ENCODE data around the gene CCDC27.

Gene CCDC27

DNA sequence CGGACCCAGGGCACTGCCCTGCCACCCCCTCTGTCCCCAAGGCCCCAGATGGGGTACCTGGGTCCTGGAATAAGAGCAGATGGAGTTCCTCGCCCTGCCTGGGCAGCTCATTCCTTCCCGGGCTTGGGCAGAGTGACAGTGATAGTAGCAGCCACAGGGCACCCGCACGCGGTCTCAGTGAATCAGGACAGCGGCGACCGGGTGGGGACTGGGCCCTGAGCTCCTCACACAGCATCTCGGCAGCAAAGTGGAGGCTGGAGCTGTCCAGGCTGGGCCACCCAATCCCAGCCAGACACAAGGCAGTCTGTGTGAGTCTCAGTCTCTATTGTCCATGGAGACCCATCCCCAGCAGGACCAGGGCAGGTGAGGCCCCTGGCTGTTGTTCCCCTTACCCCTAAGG is 37.4 kb upstream of the CCDC27 start:
- Histone ChIP-seq H3F3A (ENCODE audit: low read depth) (no peaks in the 10 kb centered on the region), H3K9ac (ENCODE audit: low read depth, low read length, poor library complexity, severe bottlenecking) (no peak overlapping the region), H3K79me2 (ENCODE audit: insufficient read depth, low read length) (no peaks in the 10 kb centered on the region), H2AFZ (ENCODE audit: low read length) (no peak overlapping the region), H3K4me1 (ENCODE audit: insufficient read depth, low read length, poor library complexity, severe bottlenecking) (peaks cover 19% of the 10 kb centered on the region), H3K36me3 (ENCODE audit: insufficient read depth, low read length) (no peaks in the 10 kb centered on the region), H3K9me2 (replicated peaks; ENCODE audit: low read depth, low read length) (no peaks in the 10 kb centered on the region), H3K4me3 (ENCODE audit: low read length, poor library complexity, severe bottlenecking) (no peak overlapping the region), H4K20me1 (ENCODE audit: insufficient read depth, low read length, poor library complexity, severe bottlenecking) (no peaks in the 10 kb centered on the region), H3K4me2 (ENCODE audit: low read depth, low read length, poor library complexity, severe bottlenecking) (no peak overlapping the region), H3K27me3 (ENCODE audit: insufficient read depth, low read length, poor library complexity, severe bottlenecking) (no peaks in the 10 kb centered on the region), H3K9me3 (ENCODE audit: insufficient read depth, low read depth, low read length) (no peaks in the 10 kb centered on the region)
- TF ChIP-seq, protein P1, sequence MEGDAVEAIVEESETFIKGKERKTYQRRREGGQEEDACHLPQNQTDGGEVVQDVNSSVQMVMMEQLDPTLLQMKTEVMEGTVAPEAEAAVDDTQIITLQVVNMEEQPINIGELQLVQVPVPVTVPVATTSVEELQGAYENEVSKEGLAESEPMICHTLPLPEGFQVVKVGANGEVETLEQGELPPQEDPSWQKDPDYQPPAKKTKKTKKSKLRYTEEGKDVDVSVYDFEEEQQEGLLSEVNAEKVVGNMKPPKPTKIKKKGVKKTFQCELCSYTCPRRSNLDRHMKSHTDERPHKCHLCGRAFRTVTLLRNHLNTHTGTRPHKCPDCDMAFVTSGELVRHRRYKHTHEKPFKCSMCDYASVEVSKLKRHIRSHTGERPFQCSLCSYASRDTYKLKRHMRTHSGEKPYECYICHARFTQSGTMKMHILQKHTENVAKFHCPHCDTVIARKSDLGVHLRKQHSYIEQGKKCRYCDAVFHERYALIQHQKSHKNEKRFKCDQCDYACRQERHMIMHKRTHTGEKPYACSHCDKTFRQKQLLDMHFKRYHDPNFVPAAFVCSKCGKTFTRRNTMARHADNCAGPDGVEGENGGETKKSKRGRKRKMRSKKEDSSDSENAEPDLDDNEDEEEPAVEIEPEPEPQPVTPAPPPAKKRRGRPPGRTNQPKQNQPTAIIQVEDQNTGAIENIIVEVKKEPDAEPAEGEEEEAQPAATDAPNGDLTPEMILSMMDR (conservative IDR thresholded peaks at IDR 0.05; ENCODE audit: low read length) = no peak
- TF ChIP-seq EZH2phosphoT487 (IDR thresholded peaks at IDR 0.05; ENCODE audit: borderline replicate concordance) = no peak

DNA sequence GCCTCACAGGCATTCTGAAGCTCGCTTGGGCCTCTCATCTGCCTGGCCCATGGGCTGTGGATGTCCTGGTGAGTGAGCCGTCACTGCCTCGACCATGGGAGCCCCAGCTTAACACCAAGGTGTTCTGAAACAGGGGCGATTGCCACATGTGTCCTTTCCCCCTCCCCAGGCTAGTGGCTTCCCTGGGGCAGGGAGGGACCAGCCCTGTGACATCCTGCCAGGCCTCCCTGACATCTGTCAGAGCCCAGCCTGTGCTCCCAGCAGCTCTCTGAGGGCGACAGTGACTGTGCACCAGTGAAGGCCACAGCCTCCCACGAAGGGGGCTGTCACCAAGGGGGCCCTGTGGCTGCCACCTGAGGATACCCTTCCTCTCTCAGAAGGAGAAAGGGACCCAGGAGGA is 35.9 kb upstream of the CCDC27 start:
- H3K79me2 ChIP-seq (ENCODE audit: insufficient read depth, low read length) = no peaks in the 10 kb centered on the region
- H3K4me3 ChIP-seq (ENCODE audit: low read length, poor library complexity, severe bottlenecking) = no peak overlapping the region
- no peaks in the 10 kb centered on the region for H3F3A ChIP-seq (ENCODE audit: low read depth)
- no peaks in the 10 kb centered on the region for H3K9me3 ChIP-seq (ENCODE audit: insufficient read depth, low read depth, low read length)
- H3K4me1 ChIP-seq (ENCODE audit: insufficient read depth, low read length, poor library complexity, severe bottlenecking) = peaks cover 27% of the 10 kb centered on the region
- TF ChIP-seq EZH2phosphoT487 (IDR thresholded peaks at IDR 0.05; ENCODE audit: borderline replicate concordance) = no peak
- TF ChIP-seq, protein P1 (conservative IDR thresholded peaks at IDR 0.05; ENCODE audit: low read length) = no peak
- H3K36me3 ChIP-seq (ENCODE audit: insufficient read depth, low read length) = no peaks in the 10 kb centered on the region
- no peaks in the 10 kb centered on the region for H3K27me3 ChIP-seq (ENCODE audit: insufficient read depth, low read length, poor library complexity, severe bottlenecking)
- no peak overlapping the region for H3K4me2 ChIP-seq (ENCODE audit: low read depth, low read length, poor library complexity, severe bottlenecking)
- H2AFZ ChIP-seq (ENCODE audit: low read length) = no peak overlapping the region
- H3K9me2 ChIP-seq (replicated peaks; ENCODE audit: low read depth, low read length) = no peaks in the 10 kb centered on the region
- H4K20me1 ChIP-seq (ENCODE audit: insufficient read depth, low read length, poor library complexity, severe bottlenecking) = no peaks in the 10 kb centered on the region
- no peak overlapping the region for H3K9ac ChIP-seq (ENCODE audit: low read depth, low read length, poor library complexity, severe bottlenecking)

DNA sequence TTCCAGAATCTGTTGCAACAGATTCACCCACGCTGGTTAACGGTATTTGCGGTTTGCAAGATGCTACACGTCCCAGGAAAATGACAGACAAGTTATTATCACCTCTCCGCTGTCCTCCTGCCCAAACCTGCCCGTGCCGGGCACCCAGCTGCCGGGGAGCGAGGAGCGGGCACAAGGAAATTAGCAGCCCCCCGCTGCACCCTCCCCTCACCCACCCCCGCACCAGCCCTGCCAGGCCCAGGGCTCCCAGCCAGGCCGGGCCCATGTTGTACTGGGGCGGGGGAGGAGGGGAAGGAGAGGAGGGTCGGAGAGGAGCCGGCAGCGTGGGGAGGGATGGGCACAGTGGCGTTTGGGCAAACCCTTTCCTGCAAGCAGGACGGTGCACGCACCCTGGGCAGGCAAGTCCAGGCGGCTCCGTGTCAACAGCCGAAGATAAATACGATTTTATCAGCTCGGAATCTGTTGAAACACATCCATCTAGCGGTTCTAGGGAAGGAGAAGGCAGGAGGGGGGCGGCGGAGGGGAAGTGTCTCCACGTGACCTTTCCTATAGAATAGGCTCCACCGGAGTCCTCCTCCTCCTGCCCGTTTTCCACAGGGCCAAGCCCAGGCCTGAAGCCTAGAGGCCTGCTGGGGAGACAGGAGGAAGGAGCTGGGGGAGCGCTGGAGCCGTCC is 35.1 kb upstream of the CCDC27 start:
- TF ChIP-seq, protein P1 (conservative IDR thresholded peaks at IDR 0.05; ENCODE audit: low read length) = no peak
- no peak for TF ChIP-seq EZH2phosphoT487 (IDR thresholded peaks at IDR 0.05; ENCODE audit: borderline replicate concordance)
- Histone ChIP-seq H3K4me2 (ENCODE audit: low read depth, low read length, poor library complexity, severe bottlenecking) (no peak overlapping the region), H3F3A (ENCODE audit: low read depth) (no peaks in the 10 kb centered on the region), H3K4me1 (ENCODE audit: insufficient read depth, low read length, poor library complexity, severe bottlenecking) (peaks cover 27% of the 10 kb centered on the region), H3K9me3 (ENCODE audit: insufficient read depth, low read depth, low read length) (no peaks in the 10 kb centered on the region), H4K20me1 (ENCODE audit: insufficient read depth, low read length, poor library complexity, severe bottlenecking) (no peaks in the 10 kb centered on the region), H3K9me2 (replicated peaks; ENCODE audit: low read depth, low read length) (no peaks in the 10 kb centered on the region), H2AFZ (ENCODE audit: low read length) (no peak overlapping the region), H3K9ac (ENCODE audit: low read depth, low read length, poor library complexity, severe bottlenecking) (no peak overlapping the region), H3K79me2 (ENCODE audit: insufficient read depth, low read length) (no peaks in the 10 kb centered on the region), H3K4me3 (ENCODE audit: low read length, poor library complexity, severe bottlenecking) (no peak overlapping the region), H3K36me3 (ENCODE audit: insufficient read depth, low read length) (no peaks in the 10 kb centered on the region), H3K27me3 (ENCODE audit: insufficient read depth, low read length, poor library complexity, severe bottlenecking) (no peaks in the 10 kb centered on the region)
